ENCODE data around the gene TMEM50A. TPM values are rescaled to one million over a fixed set of nuclear protein-coding genes. Genes with fewer than 3 reads are reported as not detected.
"Not testable (repeated sequence)": the region's sequence is repeated elsewhere in the genome, so short reads cannot be mapped to it uniquely, and the experiment has no call there.

Gene TMEM50A
- total RNA-seq, 1 donor from 2014 or later: 68.8 TPM

GRCh38 chr1:25361901-25362300 lies 23.8 kb downstream of the TMEM50A start:
- peak overlapping the region; percentile 35 for H3K27ac ChIP-seq
- no peak for DNase-seq (ENCODE audit: extremely low spot score in 2 of 2)
- peaks cover 19% of the 10 kb centered on the region for H3K4me1 ChIP-seq
- TF ChIP-seq POLR2A (IDR thresholded peaks at IDR 0.05) (no peak), CTCF (IDR thresholded peaks at IDR 0.05) (no peak), POLR2AphosphoS5 (IDR thresholded peaks at IDR 0.05; ENCODE audit: insufficient read depth in 1 of 2, low read depth in 1 of 2) (no peak)
- no peak overlapping the region for H3K4me3 ChIP-seq
- intact Hi-C loops (cut with DNase I): no loop called here
- H3K9me3 ChIP-seq: no peaks in the 10 kb centered on the region
- no peaks in the 10 kb centered on the region for H3K27me3 ChIP-seq
- peaks cover 3 to 34% of the 10 kb centered on the region in 2 donors for H3K36me3 ChIP-seq

GRCh38 chr1:25362634-25363559 lies 24.8 kb downstream of the TMEM50A start:
- intact Hi-C loops (cut with DNase I); H3K9me3 ChIP-seq; DNase-seq (ENCODE audit: extremely low spot score in 2 of 2); H3K27me3 ChIP-seq; H3K4me3 ChIP-seq; H3K27ac ChIP-seq: not testable (repeated sequence)
- Histone ChIP-seq H3K4me1 (peaks cover 12% of the 10 kb centered on the region), H3K36me3 (peaks cover 3 to 34% of the 10 kb centered on the region in 2 donors)

- H3K9me3 ChIP-seq: no peaks in the 10 kb centered on the region
- H3K27ac ChIP-seq: no peak overlapping the region
- H3K4me3 ChIP-seq: no peak overlapping the region
- H3K27me3 ChIP-seq: no peaks in the 10 kb centered on the region
- no peaks in the 10 kb centered on the region for H3K36me3 ChIP-seq
- TF ChIP-seq POLR2AphosphoS5 (IDR thresholded peaks at IDR 0.05; ENCODE audit: insufficient read depth in 1 of 2, low read depth in 1 of 2) (no peak), POLR2A (IDR thresholded peaks at IDR 0.05) (no peak), CTCF (IDR thresholded peaks at IDR 0.05) (no peak)
- H3K4me1 ChIP-seq: no peaks in the 10 kb centered on the region
- DNase-seq (ENCODE audit: extremely low spot score in 2 of 2): no peak
- intact Hi-C loops (cut with DNase I): no loop called here
Observed at GRCh38 chr1:25369241-25369640, 31.1 kb downstream of the TMEM50A start.

- H3K27ac ChIP-seq; H3K4me1 ChIP-seq; H3K4me3 ChIP-seq; H3K27me3 ChIP-seq; H3K36me3 ChIP-seq; DNase-seq (ENCODE audit: extremely low spot score in 2 of 2); H3K9me3 ChIP-seq; intact Hi-C loops (cut with DNase I): not testable (repeated sequence)
Observed at GRCh38 chr1:25369691-25370271, 31.6 kb downstream of the TMEM50A start.

GRCh38 chr1:25371757-25372156 lies 33.6 kb downstream of the TMEM50A start:
- H3K27ac ChIP-seq; H3K9me3 ChIP-seq; H3K4me1 ChIP-seq; DNase-seq (ENCODE audit: extremely low spot score in 2 of 2); H3K4me3 ChIP-seq; H3K27me3 ChIP-seq; H3K36me3 ChIP-seq; intact Hi-C loops (cut with DNase I): not testable (repeated sequence)

GRCh38 chr1:25378367-25378766 lies 40.2 kb downstream of the TMEM50A start:
- H3K36me3 ChIP-seq; H3K9me3 ChIP-seq; H3K27ac ChIP-seq; H3K4me3 ChIP-seq; DNase-seq (ENCODE audit: extremely low spot score in 2 of 2); H3K4me1 ChIP-seq; H3K27me3 ChIP-seq; intact Hi-C loops (cut with DNase I): not testable (repeated sequence)

GRCh38 chr1:25382543-25382942 lies 44.4 kb downstream of the TMEM50A start:
- H3K36me3 ChIP-seq; H3K4me3 ChIP-seq; intact Hi-C loops (cut with DNase I); H3K4me1 ChIP-seq; H3K9me3 ChIP-seq; DNase-seq (ENCODE audit: extremely low spot score in 2 of 2); H3K27ac ChIP-seq; H3K27me3 ChIP-seq: not testable (repeated sequence)

- H3K4me1 ChIP-seq; intact Hi-C loops (cut with DNase I); H3K27ac ChIP-seq: not testable (repeated sequence)
Observed at GRCh38 chr1:25383090-25383489, 45.0 kb downstream of the TMEM50A start.

GRCh38 chr1:25383875-25384274 lies 45.7 kb downstream of the TMEM50A start:
- H3K27me3 ChIP-seq; H3K4me3 ChIP-seq; DNase-seq (ENCODE audit: extremely low spot score in 2 of 2); H3K36me3 ChIP-seq; H3K4me1 ChIP-seq; intact Hi-C loops (cut with DNase I); H3K9me3 ChIP-seq; H3K27ac ChIP-seq: not testable (repeated sequence)

More at GRCh38 chr1:25383090-25383489, 45.0 kb downstream of the TMEM50A start:
- H3K4me3 ChIP-seq; H3K27me3 ChIP-seq; H3K9me3 ChIP-seq; DNase-seq (ENCODE audit: extremely low spot score in 2 of 2); H3K36me3 ChIP-seq: not testable (repeated sequence)

- intact Hi-C loops (cut with DNase I); H3K9me3 ChIP-seq; H3K4me1 ChIP-seq; H3K36me3 ChIP-seq; H3K4me3 ChIP-seq; H3K27me3 ChIP-seq; H3K27ac ChIP-seq: not testable (repeated sequence)
- DNase-seq (ENCODE audit: extremely low spot score in 2 of 2): peak in 1 of 2 donors; percentile 9
Observed at GRCh38 chr1:25387096-25387495, 49.0 kb downstream of the TMEM50A start.

- H3K4me3 ChIP-seq; intact Hi-C loops (cut with DNase I); H3K27me3 ChIP-seq; H3K27ac ChIP-seq; H3K36me3 ChIP-seq; H3K4me1 ChIP-seq; H3K9me3 ChIP-seq: not testable (repeated sequence)
- peak in 1 of 2 donors; percentile 52 for DNase-seq (ENCODE audit: extremely low spot score in 2 of 2)
Observed at GRCh38 chr1:25388691-25389090, 50.6 kb downstream of the TMEM50A start.

All from vagina (tissue), 2 donors.